ENCODE results near the gene FLT1.
A peak's percentile ranks its signal among the peaks of the same experiment; 100 is the strongest.

Gene FLT1

DNA sequence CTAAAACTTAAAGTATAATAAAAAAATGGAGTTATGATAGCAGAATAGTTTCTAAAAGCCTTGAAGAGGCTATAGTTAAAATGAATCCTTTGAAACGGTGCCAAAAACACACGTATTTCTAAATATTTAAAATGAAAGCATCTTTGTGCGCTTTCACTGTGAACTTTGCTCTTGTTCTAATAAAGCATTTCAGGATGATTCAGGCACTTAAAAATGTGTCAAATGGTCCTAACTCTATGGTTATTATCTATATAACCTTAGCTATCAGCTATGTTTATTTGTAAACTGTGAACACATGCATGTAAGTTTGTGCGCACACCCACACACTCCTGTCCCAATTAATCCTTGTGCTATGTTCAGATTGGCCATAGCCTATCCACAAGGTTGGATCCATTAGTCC lies 124.5 kb downstream of the FLT1 start:
- no peak overlapping the region for H3K4me3 ChIP-seq (ENCODE audit: low read depth, low read length)
- DNase-seq (ENCODE audit: low read depth): no peak

DNA sequence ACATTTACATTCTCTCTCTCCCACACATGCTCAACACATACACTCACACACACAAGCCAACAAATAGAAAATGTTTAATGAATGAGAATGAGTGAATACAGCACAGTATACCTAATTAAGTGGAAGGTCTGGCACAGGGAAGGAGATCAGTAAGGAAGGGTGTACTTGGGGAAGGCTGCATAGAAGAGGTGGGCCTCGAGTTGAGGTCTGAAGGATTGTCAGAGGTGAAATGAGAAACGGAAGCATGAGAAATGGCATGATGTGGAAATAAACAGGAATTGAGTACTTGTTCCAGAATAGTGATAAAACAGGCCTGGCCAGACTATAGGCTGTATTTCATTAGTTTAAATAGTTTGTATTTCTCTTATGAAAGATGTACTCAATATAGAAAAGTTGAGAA lies 136.2 kb downstream of the FLT1 start:
- H3K4me3 ChIP-seq (ENCODE audit: low read depth, low read length): no peak overlapping the region
- DNase-seq (ENCODE audit: low read depth): no peak

DNA sequence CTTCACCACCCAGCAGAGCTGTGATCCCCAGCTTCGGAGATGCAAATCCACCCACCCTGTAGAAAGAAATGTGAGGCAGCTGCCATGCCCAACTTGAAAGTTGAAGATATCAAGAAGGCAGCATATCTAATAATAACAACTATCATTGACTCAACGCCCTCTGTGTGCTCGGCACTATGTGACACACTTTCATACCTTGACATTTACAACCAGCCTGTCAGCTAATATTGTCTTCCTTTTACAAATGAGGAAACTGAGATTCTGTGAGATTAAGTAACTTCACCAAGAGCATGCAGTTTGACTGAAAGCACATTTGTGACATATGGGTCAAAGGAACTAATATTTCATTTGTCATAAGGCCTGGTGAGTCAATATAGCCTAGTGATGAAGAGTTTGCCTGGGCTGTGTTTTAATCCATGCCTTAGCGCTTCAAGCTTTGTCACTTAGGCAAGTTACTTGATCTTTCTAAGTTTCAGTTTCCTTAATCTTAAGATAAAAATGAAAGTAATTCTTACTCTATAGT lies 137.0 kb downstream of the FLT1 start:
- DNase-seq (ENCODE audit: low read depth): no peak
- H3K4me3 ChIP-seq (ENCODE audit: low read depth, low read length): no peak overlapping the region

DNA sequence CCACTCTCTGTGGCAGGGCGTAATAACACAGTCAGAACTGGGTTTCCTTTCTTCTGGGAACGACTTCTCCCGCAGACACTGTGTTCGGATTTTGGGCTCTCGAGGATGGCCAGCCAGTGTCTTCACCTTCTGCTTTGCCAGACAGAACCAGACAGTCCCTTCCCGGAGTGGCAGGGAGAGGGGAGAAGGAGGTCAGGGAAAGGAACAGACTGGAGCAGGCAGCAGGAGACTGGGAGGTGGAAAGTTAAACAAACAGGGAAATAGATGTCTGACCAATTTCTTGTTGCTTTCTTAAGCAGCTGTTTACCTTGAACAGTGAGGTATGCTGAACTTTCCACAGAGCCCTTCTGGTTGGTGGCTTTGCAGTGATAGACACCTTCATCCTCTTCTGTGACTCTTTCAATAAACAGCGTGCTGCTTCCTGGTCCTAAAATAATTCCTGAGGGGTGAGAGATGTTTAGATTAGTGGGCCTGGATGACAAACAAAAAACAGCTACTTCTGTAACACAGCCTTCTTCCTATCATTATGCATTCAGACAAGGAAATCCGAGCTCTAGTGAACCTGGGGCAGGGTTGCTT lies 137.6 kb downstream of the FLT1 start:
- no peak overlapping the region for H3K4me3 ChIP-seq (ENCODE audit: low read depth, low read length)
- no peak for DNase-seq (ENCODE audit: low read depth)

DNA sequence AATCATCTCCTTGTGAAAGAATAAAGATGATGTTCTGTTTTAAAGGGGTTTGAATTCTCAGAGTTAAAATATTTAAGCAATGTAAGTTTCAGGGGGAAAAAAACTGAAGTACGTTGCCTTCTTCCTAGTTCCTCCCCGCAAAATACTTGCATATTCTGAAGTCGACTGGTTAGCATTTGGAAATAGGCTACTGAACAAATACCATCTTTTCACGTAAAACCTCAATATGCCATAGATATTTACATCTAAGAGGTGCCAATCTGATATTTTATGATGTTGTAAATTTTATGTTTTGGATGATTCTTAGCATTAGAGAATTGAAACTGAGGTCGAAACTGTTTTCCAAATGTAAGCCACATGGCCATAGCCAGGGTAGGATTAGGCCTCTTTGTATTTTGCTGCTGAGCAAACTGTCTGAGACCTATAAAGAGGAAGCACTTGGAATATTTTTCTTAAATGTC lies 138.3 kb downstream of the FLT1 start:
- H3K4me3 ChIP-seq (ENCODE audit: low read depth, low read length): no peak overlapping the region

DNA sequence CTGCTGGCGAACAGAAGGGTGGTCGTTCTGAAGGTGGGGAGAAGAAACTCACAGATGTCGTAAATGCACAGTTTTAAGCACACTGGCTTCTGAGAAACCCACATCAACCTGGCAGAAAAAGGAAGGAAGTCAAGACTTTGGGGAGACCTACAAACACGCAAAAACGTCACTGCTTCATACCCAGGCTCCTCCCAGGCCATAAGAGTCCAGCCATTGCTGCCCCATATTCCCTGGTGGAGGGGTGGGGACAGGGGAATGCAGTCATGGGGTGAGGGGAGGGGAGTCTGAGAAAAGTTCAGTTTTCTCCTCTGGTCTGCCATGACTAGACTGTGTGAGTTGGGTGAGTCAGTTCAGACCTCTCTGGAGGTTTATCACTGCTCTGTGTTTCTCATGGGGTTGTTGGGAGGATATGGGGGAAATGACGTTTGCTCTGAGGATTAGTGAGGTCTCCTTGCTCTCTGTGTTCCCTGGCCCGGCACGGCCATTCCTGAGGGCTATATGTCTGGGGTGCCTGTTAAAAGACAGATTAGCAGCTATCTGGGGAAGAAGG lies 139.0 kb downstream of the FLT1 start:
- no peak overlapping the region for H3K4me3 ChIP-seq (ENCODE audit: low read depth, low read length)
- DNase-seq (ENCODE audit: low read depth): peak; percentile 88

More for the DNA sequence above, 138.3 kb downstream of the FLT1 start:
- DNase-seq (ENCODE audit: low read depth): no peak

DNA sequence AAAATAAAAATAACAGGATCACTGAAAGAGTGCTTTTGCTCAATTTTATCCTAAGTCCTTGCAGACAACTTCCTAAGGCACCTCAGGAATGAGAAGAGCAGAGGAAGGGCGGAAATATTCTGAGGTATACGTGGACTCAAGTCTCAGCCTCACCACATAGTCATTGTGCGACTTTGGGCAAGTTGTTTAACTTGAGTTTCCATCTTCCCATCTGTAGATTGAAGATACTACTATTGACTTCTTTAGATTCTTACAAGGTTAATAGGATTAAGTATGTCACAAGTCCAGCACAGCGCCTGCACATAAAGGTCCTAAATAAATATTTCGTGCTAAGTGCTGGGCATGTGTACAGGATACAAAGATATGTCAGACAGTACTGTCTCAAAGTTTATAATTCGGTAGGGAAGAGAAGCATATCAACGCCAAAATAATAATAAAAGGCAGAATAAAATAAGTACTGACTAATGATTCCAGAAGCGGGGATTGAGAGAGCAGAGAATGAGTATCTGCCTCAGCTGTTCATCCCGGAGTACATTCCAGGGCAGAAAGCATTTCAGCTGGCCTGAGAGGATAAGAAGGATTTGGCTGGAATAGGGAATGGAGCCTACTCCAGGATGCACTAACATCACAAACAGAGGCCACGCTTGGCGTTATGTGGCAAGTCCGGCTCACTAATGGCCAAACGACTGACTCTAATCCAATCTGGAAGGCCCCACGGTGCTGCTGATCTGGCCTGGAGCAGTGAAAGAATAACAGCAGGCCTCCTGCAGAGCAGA lies 139.7 kb downstream of the FLT1 start:
- DNase-seq (ENCODE audit: low read depth): no peak
- H3K4me3 ChIP-seq (ENCODE audit: low read depth, low read length): no peak overlapping the region

DNA sequence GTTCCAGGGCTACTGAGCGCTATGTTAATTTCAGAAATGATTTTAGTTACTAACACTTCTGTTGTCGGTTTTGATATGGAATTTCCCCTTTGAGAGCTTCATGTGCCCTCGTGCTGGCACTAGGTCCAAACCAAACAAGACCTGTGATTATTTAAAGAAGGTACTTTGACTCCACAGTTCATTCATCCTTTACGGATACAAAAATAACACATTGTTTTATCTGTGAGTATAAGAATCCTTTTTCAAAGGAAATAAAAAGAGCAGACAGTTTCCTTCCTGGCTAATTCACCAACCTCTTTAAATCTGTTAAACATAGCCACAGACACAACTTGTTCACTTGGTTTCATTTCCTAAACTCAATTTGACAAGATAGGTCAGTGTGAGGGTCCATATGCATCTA lies 141.2 kb downstream of the FLT1 start:
- no peak for DNase-seq (ENCODE audit: low read depth)
- no peak overlapping the region for H3K4me3 ChIP-seq (ENCODE audit: low read depth, low read length)

DNA sequence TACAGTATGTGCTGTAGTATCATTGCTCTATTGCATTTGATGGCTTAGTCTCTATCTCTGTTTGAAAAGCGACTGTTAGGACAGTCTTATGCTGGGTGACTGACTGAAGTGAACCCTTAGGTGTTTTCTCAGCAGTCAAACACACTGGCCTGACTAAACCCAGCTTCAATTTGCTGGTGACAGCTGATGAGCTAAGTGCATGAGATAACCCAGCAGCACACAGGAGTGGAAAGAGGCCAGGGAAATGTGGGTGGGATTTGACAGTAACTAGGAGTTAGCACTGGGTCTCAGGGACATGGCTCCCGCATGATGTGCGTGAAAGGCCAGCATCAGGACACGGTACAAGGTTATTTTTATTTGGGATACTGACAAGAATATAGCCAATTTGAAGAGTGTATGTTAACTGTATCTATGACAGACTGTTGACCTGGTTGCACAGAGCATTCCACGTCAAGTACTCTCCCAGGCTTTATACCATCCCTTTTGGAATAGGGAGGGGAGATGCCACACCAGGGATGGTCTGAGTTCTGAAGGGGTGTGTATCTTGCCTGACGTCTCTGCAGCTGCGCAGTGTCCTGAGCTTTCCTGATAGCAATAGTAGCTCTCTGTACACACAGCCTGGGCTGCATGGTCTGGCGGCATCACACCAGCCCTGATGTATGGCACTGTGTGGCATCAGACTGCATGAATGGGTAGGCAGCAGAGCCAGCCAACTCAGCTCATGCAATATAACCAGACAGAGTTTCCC lies 144.8 kb downstream of the FLT1 start:
- no peak for DNase-seq (ENCODE audit: low read depth)

DNA sequence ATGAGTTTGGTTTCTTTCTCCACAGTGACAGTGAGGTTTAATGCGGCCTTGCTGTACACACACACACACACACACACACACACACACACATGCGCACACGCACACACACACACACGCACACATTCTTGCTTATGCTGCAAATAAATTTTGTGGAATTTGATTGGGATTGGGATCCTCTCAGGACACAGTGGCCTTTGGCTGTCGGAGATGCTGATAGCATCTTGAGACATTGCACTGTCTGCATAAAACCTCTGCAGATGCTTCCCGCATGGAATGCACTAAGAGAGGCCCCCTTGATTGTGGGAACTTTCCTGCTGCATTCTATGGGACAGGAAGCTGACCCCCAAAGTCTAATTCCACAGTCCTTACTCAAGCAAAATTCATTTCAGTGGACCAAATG lies 145.6 kb downstream of the FLT1 start:
- no peak for DNase-seq (ENCODE audit: low read depth)
- H3K4me3 ChIP-seq (ENCODE audit: low read depth, low read length): no peak overlapping the region

More for the DNA sequence above, 144.8 kb downstream of the FLT1 start:
- no peak overlapping the region for H3K4me3 ChIP-seq (ENCODE audit: low read depth, low read length)

DNA sequence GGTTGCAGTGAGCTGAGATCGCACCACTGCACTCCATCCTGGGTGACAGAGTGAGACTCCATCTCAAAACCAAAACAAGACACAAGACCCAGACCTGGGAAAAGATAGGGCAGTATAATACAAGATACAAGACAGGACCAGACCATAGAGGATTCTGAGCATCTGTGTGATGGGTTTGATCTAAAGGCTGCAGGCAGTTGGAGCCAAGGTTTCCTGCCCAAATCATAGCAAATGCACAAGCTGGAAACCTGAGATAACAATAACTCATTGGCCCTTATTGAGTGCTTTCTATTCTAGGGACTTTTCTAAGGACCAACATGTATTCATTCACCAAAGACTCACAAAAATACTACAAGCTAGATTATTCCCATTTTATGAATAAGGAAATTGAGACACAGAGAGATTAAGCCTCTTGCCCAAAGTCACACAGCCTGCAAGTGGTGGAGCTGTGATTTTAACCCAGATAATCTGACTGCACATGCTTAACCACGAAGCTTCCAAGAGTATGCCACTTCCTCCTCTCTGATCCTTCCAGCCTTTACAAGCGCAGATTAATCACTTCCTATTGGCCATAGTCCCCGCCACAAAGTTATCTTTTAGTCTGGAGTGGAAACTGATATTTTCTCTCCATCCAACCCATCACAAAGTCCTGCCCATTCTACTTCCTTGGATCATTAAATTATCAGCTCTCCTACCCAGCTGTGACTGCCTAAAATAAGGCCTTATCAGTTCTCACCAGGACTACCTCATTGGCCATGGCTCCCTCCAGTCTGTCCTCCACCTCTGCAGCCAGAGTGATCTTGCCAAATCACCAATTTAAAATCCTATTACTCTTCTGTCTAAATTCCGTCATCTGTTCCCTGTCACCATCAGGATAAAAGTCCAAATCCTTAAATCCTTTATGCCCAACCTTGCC lies 147.2 kb downstream of the FLT1 start:
- H3K4me3 ChIP-seq (ENCODE audit: low read depth, low read length): no peak overlapping the region
- no peak for DNase-seq (ENCODE audit: low read depth)

DNA sequence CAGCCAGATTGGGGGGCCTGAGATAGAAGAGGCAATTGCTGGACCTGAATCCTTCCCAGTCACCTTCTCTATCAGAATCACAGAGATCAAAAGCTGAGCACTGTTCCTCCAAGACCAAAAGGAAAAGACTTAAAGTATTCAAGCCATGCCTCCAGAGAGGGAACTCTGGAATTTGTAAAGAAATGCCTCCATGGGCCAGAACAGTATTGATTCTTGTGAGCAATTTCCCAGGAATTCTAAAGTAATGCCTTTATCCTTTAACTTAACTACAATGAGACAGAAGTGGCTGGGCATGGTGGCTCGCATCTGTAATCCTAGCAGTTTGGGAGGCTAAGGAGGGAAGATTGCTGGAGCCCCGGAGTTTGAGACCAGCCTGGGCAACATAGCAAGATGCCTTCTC lies 148.8 kb downstream of the FLT1 start:
- H3K4me3 ChIP-seq (ENCODE audit: low read depth, low read length): no peak overlapping the region
- no peak for DNase-seq (ENCODE audit: low read depth)

DNA sequence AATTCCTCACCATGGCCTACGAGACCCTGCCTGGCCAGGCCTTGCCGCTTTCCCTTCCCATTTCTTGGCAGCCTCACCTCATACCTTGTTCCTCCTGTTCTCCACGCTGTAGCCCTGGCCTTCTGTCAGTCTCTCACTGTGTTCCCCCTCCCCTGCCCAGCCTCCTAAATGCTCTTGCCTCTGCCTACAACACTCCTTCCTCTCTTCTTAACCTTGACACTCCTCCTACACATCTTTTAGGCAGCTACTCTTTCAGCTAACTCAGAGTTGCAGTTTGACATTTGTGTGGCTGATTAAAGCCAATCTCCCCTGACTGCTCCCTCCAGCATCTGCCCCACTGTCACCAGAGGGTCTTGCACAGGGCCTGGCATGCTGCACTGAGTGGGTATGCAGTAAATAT lies 150.8 kb downstream of the FLT1 start:
- H3K4me3 ChIP-seq (ENCODE audit: low read depth, low read length): no peak overlapping the region
- DNase-seq (ENCODE audit: low read depth): no peak

DNA sequence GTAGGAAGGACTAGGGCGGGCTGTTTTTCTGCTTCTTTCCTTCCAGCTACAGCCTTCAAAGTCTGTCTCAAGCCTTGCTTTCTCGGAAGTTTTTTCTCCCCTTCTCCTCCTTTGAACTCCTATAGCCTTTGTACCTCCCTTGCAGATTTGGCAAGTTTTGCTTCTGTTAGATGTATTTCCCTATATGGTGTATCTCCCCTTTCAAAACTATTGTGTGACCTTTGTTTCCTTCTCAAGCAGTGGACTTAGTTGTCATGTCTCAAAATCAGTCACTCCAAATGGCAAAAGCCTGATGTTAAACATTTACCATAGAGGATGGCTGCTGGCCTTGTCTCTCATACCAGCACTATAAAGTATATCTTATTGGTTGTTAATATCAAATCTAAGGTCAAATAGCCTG lies 152.7 kb downstream of the FLT1 start:
- DNase-seq (ENCODE audit: low read depth): no peak
- no peak overlapping the region for H3K4me3 ChIP-seq (ENCODE audit: low read depth, low read length)

DNA sequence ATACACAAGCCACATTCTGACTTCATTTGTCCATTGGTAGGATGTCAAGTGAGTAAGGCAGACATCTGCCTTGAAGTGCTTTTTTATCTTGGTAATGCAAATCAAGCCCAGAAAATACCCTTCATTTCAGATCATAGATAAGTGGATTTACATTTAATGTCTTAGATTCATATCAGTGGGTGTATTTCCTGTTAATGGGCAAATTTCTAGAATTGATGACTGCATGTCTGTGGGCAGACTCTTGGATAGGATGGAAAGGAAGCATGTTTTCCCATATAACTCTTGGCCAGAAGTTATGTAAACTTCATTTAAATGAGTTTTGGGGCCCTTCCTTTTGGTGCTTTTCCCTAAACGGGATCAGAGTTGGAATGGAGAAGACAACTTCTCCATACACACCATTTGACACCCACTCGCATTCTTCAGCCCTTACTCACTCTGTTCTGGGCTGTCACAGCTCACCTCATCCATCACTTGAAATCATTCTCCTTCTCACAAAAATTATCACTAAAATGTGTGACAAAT lies 154.6 kb downstream of the FLT1 start:
- no peak overlapping the region for H3K4me3 ChIP-seq (ENCODE audit: low read depth, low read length)
- DNase-seq (ENCODE audit: low read depth): no peak

DNA sequence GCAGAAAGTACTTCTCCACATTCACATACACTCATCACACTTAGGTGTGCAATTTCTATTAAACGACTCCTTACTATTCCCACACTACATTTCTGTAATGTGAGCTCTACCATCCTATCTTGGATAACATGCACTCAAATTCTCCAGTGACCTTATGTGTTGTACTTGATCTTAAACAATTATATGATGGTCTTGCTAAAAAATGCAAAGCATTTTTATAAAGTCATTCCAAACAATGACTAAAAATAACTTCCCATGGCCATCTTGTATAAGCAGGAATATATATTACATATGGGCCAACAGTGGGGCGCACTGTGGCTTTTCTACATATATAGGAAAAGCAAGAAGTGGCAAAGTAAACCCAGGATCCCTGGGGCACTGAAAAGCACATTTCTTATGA lies 155.5 kb downstream of the FLT1 start:
- H3K4me3 ChIP-seq (ENCODE audit: low read depth, low read length): no peak overlapping the region
- DNase-seq (ENCODE audit: low read depth): peak; percentile 41

DNA sequence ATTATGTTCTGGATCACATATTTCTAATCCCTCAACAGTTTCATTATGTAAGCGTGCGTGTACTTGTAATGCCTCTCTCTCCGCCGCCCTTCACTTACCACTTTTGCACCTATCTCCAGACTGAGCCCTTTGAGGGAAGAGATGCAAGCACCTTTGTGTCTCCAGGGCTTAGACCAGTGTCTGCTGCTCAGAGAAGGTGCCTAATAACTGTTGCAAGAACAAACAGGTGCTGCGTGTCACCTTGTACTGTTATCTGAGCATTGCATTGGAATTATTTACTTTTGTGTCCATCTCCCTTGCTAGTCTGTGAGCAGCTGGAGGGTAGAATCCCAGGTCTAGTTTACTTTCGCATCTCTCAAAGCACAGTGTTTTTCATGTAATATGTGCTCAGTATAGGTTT lies 156.2 kb downstream of the FLT1 start:
- H3K4me3 ChIP-seq (ENCODE audit: low read depth, low read length): no peak overlapping the region
- DNase-seq (ENCODE audit: low read depth): no peak

DNA sequence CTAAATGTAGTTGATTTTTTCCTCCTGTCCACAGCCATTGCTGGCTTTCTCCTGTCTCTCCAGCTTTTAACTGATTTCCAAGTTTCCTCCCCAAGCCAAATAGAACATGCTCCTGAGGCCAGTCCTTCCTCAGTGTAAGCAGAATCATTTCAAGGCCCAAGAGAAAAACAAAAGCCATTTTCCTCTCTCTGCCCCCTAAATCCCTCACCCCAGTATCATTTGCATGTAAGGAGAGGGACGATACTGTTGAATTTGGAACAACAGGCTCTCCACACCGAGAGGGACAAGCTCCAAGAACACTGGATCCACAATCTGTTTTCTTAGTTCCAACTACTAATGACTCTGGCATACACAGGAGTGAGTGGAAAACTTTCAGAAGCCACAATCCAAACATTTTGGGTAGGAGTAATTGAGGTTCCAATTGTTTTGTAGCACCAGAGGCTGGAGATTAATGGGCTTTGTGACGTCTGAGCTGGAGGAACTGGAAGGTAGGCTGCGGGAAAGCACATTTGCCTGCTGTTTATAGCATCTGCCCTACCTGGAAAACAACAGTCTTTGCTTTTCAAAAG lies 156.8 kb downstream of the FLT1 start:
- no peak overlapping the region for H3K4me3 ChIP-seq (ENCODE audit: low read depth, low read length)
- DNase-seq (ENCODE audit: low read depth): no peak

Measured in skeletal muscle cell (primary cell).